ENCODE data around the gene NFATC3.
A peak's percentile ranks its signal among the peaks of the same experiment; 100 is the strongest.

DNA sequence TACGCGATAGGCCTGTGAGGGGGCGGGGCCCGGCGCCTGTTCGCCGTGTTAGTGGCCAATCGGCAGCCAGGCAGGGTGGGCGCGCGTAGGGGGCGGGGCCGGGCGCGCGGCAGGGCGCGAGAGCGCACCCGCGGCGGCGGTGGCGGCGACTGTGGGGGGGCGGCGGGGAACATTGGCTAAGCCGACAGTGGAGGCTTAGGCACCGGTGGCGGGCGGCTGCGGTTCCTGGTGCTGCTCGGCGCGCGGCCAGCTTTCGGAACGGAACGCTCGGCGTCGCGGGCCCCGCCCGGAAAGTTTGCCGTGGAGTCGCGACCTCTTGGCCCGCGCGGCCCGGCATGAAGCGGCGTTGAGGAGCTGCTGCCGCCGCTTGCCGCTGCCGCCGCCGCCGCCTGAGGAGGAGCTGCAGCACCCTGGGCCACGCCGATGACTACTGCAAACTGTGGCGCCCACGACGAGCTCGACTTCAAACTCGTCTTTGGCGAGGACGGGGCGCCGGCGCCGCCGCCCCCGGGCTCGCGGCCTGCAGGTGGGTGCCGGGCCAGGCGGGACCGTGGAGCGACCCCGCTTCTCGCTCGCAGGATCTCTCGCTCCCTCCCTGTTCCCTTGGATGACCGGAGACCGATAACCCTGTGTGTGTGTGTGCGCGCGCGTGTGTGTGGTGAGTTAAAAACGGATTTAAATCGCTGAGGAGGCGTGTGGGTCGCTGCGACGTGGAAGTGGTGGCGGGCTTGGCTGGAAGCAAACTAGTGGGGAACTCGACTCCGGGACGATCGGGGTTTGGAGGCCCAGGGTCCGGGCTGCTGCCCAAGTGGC lies at the start of gene NFATC3:
- TF ChIP-seq CTCF (IDR thresholded peaks at IDR 0.05), result no peak
- peak in 1 of 2 donors; percentile 82 for TF ChIP-seq POLR2A (IDR thresholded peaks at IDR 0.05)
